Mammary epithelial cell (primary cell): ENCODE data around the gene ZNF292.

Source experiments
- EZH2 ChIP-seq: IDR thresholded peaks from 2 replicates; pipeline ENCODE4 v1.6.1; 2012; ENCODE audit warnings: low read length, inconsistent platforms, borderline replicate concordance
- TF ChIP-seq, protein P1 (sequence below), 2 donors: IDR thresholded peaks in 1 of 2; conservative IDR thresholded peaks in 1 of 2; 2 replicates each; pipeline ENCODE4 v1.5.1; 2011 to 2012; ENCODE audit warnings: inconsistent platforms in 2 of 2, low read length in 2 of 2, mild to moderate bottlenecking in 2 of 2, control low read depth in 1 of 2, low read depth in 1 of 2; ENCODE audit not compliant: insufficient read depth in 1 of 2; ENCODE audit errors: extremely low read depth in 1 of 2

DNA sequence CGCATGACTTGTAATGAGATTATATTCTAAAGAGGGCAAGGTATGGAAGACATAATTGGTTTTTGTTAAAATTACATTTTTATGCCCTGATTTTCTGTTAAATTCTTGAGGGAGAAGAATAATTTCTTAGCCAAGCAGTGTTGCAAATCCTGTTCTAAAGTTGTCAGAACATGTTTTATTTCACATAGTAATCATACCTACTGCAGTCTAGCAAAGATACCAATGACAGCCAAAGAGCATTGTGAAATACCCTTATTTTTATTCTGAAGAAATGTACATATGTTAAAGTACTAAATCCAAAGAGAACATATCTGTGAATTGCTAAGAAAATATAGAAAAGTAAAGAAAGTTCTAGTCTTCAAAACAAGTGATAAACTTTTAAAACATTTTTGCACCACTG lies 127.4 kb downstream of the ZNF292 start:
- TF ChIP-seq, protein P1, sequence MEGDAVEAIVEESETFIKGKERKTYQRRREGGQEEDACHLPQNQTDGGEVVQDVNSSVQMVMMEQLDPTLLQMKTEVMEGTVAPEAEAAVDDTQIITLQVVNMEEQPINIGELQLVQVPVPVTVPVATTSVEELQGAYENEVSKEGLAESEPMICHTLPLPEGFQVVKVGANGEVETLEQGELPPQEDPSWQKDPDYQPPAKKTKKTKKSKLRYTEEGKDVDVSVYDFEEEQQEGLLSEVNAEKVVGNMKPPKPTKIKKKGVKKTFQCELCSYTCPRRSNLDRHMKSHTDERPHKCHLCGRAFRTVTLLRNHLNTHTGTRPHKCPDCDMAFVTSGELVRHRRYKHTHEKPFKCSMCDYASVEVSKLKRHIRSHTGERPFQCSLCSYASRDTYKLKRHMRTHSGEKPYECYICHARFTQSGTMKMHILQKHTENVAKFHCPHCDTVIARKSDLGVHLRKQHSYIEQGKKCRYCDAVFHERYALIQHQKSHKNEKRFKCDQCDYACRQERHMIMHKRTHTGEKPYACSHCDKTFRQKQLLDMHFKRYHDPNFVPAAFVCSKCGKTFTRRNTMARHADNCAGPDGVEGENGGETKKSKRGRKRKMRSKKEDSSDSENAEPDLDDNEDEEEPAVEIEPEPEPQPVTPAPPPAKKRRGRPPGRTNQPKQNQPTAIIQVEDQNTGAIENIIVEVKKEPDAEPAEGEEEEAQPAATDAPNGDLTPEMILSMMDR (conservative IDR thresholded peaks at IDR 0.05 in 1 of 2, IDR thresholded peaks at IDR 0.05 in 1 of 2; ENCODE audit: extremely low read depth in 1 of 2, insufficient read depth in 1 of 2, low read depth in 1 of 2, low read length in 2 of 2) = no peak
- TF ChIP-seq EZH2 = no peak
